Measurements from ENCODE around the gene RAB38. TPM values are rescaled to one million over a fixed set of nuclear protein-coding genes. Genes with fewer than 3 reads are reported as not detected.

RAB38 gene
- total RNA-seq, 1 experiment from 2014 or later, result 0.15 TPM

GRCh38 chr11:88183233-88183632 lies 8.0 kb upstream of the RAB38 start:
- no peaks in the 10 kb centered on the region for H3K9me3 ChIP-seq (ENCODE audit: control insufficient read depth, insufficient read depth, low read depth, low read length)
- BruUV-seq (replicated peaks), result no TSS peak
- intact Hi-C loops (cut with micrococcal nuclease; ENCODE audit: unreplicated experiment), result no loop called here
- POLR2A ChIA-PET, result no interaction called here
- CTCF ChIA-PET, result no interaction called here
- TF ChIP-seq SIN3A (IDR thresholded peaks at IDR 0.05; ENCODE audit: borderline replicate concordance, insufficient read depth, low read depth, low read length) (no peak), TCF7L2 (IDR thresholded peaks at IDR 0.05; ENCODE audit: low read depth, low read length) (no peak), CTCF (IDR thresholded peaks at IDR 0.05) (no peak), REST (IDR thresholded peaks at IDR 0.05; ENCODE audit: insufficient read depth in 1 of 2, low read depth in 2 of 2, low read length in 1 of 2) (no peak), POLR2AphosphoS5 (IDR thresholded peaks at IDR 0.05; ENCODE audit: low read depth, low read length) (no peak)
- H3K27ac ChIP-seq (ENCODE audit: low read length), result no peak overlapping the region
- DNase-seq (ENCODE audit: low read depth, low spot score), result no peak
- H3K27me3 ChIP-seq (ENCODE audit: control insufficient read depth, insufficient read depth, low read length), result no peaks in the 10 kb centered on the region; the same call in 1 of the 2 replicates
- no peak overlapping the region for H3K4me3 ChIP-seq (ENCODE audit: low read depth in 2 of 2, low read length in 2 of 2)
- H3K36me3 ChIP-seq (ENCODE audit: control insufficient read depth, insufficient read depth, low read length), result no peaks in the 10 kb centered on the region
- ATAC-seq, result no peak
- in situ Hi-C loops (cut with HindIII; ENCODE audit: low pct_unique_long_range_greater_than_20kb, low sequenced_read_pairs), result no loop called here
- H3K4me1 ChIP-seq (ENCODE audit: control insufficient read depth, insufficient read depth, low read length), result no peaks in the 10 kb centered on the region

- CTCF ChIA-PET, result no interaction called here
- no peak for ATAC-seq
Observed at GRCh38 chr11:88181776-88182175, 6.5 kb upstream of the RAB38 start.

More at GRCh38 chr11:88181776-88182175, 6.5 kb upstream of the RAB38 start:
- Histone ChIP-seq H3K4me1 (ENCODE audit: control insufficient read depth, insufficient read depth, low read length) (no peaks in the 10 kb centered on the region), H3K9me3 (ENCODE audit: control insufficient read depth, insufficient read depth, low read depth, low read length) (no peaks in the 10 kb centered on the region), H3K36me3 (ENCODE audit: control insufficient read depth, insufficient read depth, low read length) (no peaks in the 10 kb centered on the region), H3K4me3 (ENCODE audit: low read depth in 2 of 2, low read length in 2 of 2) (no peak overlapping the region), H3K27ac (ENCODE audit: low read length) (no peak overlapping the region), H3K27me3 (ENCODE audit: control insufficient read depth, insufficient read depth, low read length) (no peaks in the 10 kb centered on the region; the same call in 1 of the 2 replicates)
- intact Hi-C loops (cut with micrococcal nuclease; ENCODE audit: unreplicated experiment) (no loop called here), in situ Hi-C loops (cut with HindIII; ENCODE audit: low pct_unique_long_range_greater_than_20kb, low sequenced_read_pairs) (no loop called here)
- POLR2A ChIA-PET, result no interaction called here
- BruUV-seq (replicated peaks), result no TSS peak
- TF ChIP-seq POLR2AphosphoS5 (IDR thresholded peaks at IDR 0.05; ENCODE audit: low read depth, low read length) (no peak), REST (IDR thresholded peaks at IDR 0.05; ENCODE audit: insufficient read depth in 1 of 2, low read depth in 2 of 2, low read length in 1 of 2) (no peak), SIN3A (IDR thresholded peaks at IDR 0.05; ENCODE audit: borderline replicate concordance, insufficient read depth, low read depth, low read length) (no peak), CTCF (IDR thresholded peaks at IDR 0.05) (no peak), TCF7L2 (IDR thresholded peaks at IDR 0.05; ENCODE audit: low read depth, low read length) (no peak)
- DNase-seq (ENCODE audit: low read depth, low spot score), result no peak
